Loucy (cell line): Measurements from ENCODE around the gene C13orf46.

Source experiments
- CTCF ChIP-seq: fragments of 200-600 bp; sonication (generic); conservative IDR thresholded peaks from 2 replicates; pipeline ENCODE4 v1.5.1; 2014; ENCODE audit warnings: mild to moderate bottlenecking, antibody characterized with exemption, low read length
- EZH2phosphoT487 ChIP-seq: fragments of 200-600 bp; IDR thresholded peaks from 2 replicates; pipeline ENCODE4 v1.6.1; 2018; ENCODE audit warnings: antibody characterized with exemption, mild to moderate bottlenecking, moderate library complexity, borderline replicate concordance

GRCh38 chr13:113969973-113970611 lies 3.8 kb downstream of the C13orf46 start:
- TF ChIP-seq CTCF (no peak), EZH2phosphoT487 (no peak)
